Measurements from ENCODE around the gene ERVH48-1. TPM values are rescaled to one million over a fixed set of nuclear protein-coding genes. Genes with fewer than 3 reads are reported as not detected.

ERVH48-1 gene
- not detected for total RNA-seq
- polyA plus RNA-seq = under 1 TPM in 1 of 2 donors, not detected in 1; 0.08 TPM
- long read RNA-seq, donor 1 = 0 reads
- long read RNA-seq, donor 2 = 0 reads
- long read RNA-seq, donor 3 = 0 reads

- Histone ChIP-seq H3K27me3 (no peaks in the 10 kb centered on the region), H3K4me3 (no peak within 1 kb of the TSS), H3K4me1 (peaks cover 0 to 11% (median 5%) of the 10 kb centered on the region in 12 donors), H3K36me3 (no peaks in the 10 kb centered on the region), H3K9me3 (no peaks in the 10 kb centered on the region), H3K27ac (no peak within 1 kb of the TSS)
- TF ChIP-seq, protein P1, sequence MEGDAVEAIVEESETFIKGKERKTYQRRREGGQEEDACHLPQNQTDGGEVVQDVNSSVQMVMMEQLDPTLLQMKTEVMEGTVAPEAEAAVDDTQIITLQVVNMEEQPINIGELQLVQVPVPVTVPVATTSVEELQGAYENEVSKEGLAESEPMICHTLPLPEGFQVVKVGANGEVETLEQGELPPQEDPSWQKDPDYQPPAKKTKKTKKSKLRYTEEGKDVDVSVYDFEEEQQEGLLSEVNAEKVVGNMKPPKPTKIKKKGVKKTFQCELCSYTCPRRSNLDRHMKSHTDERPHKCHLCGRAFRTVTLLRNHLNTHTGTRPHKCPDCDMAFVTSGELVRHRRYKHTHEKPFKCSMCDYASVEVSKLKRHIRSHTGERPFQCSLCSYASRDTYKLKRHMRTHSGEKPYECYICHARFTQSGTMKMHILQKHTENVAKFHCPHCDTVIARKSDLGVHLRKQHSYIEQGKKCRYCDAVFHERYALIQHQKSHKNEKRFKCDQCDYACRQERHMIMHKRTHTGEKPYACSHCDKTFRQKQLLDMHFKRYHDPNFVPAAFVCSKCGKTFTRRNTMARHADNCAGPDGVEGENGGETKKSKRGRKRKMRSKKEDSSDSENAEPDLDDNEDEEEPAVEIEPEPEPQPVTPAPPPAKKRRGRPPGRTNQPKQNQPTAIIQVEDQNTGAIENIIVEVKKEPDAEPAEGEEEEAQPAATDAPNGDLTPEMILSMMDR (IDR thresholded peaks at IDR 0.05) = no peak
- no peak for TF ChIP-seq POLR2A (IDR thresholded peaks at IDR 0.05)
- 83 to 89% (median 84%) methylated on average over 21 to 29 of the region's 29 CpGs for WGBS, 4 donors
- no peak for ATAC-seq
- DNase-seq = no peak
- intact Hi-C loops (cut with DNase I) = loop anchor here in 1 of 10 donors (10.0 kb wide), 1 partner anchor 49 kb away; the partner anchor contains the start of gene PKNOX1
Measured at GRCh38 chr21:42925114-42925926, at the start of gene ERVH48-1. TSS of gene ERVH48-1 (minus strand) at chr21:42925630. CDS start at chr21:42919006, 6,624 bp downstream.

GRCh38 chr21:42973991-42974831 is 48.8 kb upstream of the ERVH48-1 start, which contains the start of gene PKNOX1:
TSS of gene PKNOX1 (plus strand) at chr21:42974562. CDS start at chr21:43004382, 29,820 bp downstream.
- intact Hi-C loops (cut with DNase I) = loop anchor here in 5 of 10 donors (5.0 to 10.0 kb wide), 3 partner anchors 49 to 82 kb away; partner anchors contain the start of genes NDUFV3 (in 4 of the 5) and ERVH48-1 (in 1 of the 5)
- Histone ChIP-seq H3K4me1 (peaks cover 0 to 36% (median 14%) of the 10 kb centered on the region in 12 donors), H3K27me3 (no peaks in the 10 kb centered on the region), H3K9me3 (peaks cover 0 to 9% (median 0%) of the 10 kb centered on the region in 12 donors), H3K27ac (peak within 1 kb of the TSS; percentile 94 to 100 (median 98)), H3K4me3 (peak within 1 kb of the TSS; percentile 47 to 98 (median 82)), H3K36me3 (peaks cover 0 to 10% (median 0%) of the 10 kb centered on the region in 9 donors)
- peak; percentile 37 to 68 for TF ChIP-seq POLR2A (IDR thresholded peaks at IDR 0.05)
- TF ChIP-seq, protein P1 (IDR thresholded peaks at IDR 0.05) = no peak
- WGBS, 4 donors = 0 to 1% (median 0%) methylated on average over 12 to 106 of the region's 106 CpGs
- ATAC-seq (peak; percentile 94 to 96 (median 96)), DNase-seq (peak; percentile 99 to 100 (median 99))

DNA sequence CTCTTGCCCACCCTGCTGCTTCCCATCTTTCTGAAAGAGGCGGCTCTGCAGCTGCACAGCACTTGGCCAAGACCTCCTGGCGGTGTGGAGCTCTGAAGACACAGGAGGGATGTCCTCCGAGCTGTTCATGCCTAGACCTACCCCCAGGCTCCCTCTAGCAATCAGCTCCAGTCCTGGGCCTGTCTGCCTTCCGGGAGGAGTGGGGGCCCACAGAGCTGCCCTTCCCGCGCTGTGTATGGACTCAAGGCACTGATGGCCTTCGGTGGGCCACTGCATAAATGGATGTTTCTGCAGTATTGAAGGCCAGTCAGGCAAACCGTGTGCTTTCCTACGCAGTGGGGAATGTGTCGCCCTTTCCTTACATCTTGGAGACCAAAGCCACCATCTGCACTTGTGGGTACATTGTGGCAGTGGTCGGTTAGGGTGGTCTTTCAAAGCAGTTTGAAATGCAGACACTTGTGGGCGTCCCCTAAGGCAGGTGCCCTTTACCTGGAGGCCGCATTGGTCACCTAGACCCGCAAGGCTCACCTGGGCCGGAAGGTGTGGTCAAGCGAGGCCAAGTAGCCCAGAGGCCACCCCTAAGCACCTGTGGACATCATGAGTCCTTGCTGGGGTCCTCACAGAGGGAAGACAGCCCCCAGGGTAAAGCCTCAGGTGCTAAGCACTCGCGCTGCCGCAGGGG is 48.0 kb upstream of the ERVH48-1 start:
- H3K27me3 ChIP-seq = no peaks in the 10 kb centered on the region
- peak overlapping the region in 11 of 12 donors; percentile 57 to 100 (median 82) for H3K27ac ChIP-seq
- peaks cover 0 to 10% (median 0%) of the 10 kb centered on the region in 9 donors for H3K36me3 ChIP-seq
- 70 to 90% (median 76%) methylated on average over 14 to 19 of the region's 19 CpGs for WGBS, 4 donors
- H3K4me1 ChIP-seq = peaks cover 0 to 36% (median 14%) of the 10 kb centered on the region in 12 donors
- TF ChIP-seq, protein P1 (IDR thresholded peaks at IDR 0.05) = no peak
- TF ChIP-seq POLR2A (IDR thresholded peaks at IDR 0.05) = no peak
- peak overlapping the region; percentile 15 to 91 (median 74) for H3K4me3 ChIP-seq
- intact Hi-C loops (cut with DNase I) = loop anchor here in 5 of 10 donors (5.0 to 10.0 kb wide), 3 partner anchors 49 to 81 kb away; partner anchors contain the start of genes NDUFV3 (in 4 of the 5) and ERVH48-1 (in 1 of the 5)
- DNase-seq (peak in 2 of 5 donors; percentile 13 to 29), ATAC-seq (no peak)
- H3K9me3 ChIP-seq = peaks cover 0 to 9% (median 0%) of the 10 kb centered on the region in 12 donors
